Activated T-helper 1 cell treated with anti-CD3 and anti-CD28 coated beads, Interleukin-12 subunit alpha, Interleukin-12 subunit beta, Interleukin-2, Interleukin-4 antibody, amounts not matched to agents 30 ng/mL and 10 ng/mL and 1 ng/mL, durations not matched to agents 14 hours and 24 hours and 36 hours (primary cell): ENCODE results near the gene DNM1. TPM values are rescaled to one million over a fixed set of nuclear protein-coding genes. Genes with fewer than 3 reads are reported as not detected.

Source experiments
- DNase-seq: peaks from one replicate; pipeline ENCODE4 v3.0.0; 2021; ENCODE audit warnings: low spot score
- H3K27ac Mint-ChIP-seq: one replicate; pipeline ENCODE4 v1.8.0; 2021; ENCODE audit warnings: mild to moderate bottlenecking, mixed read lengths
- H3K27me3 Mint-ChIP-seq: one replicate; pipeline ENCODE4 v1.8.0; 2022; ENCODE audit warnings: mild to moderate bottlenecking, moderate library complexity, mixed read lengths; ENCODE audit not compliant: insufficient read depth
- H3K36me3 Mint-ChIP-seq: one replicate; pipeline ENCODE4 v1.8.0; 2021; ENCODE audit warnings: low read depth, mixed read lengths
- H3K4me1 Mint-ChIP-seq: one replicate; pipeline ENCODE4 v1.8.0; 2021; ENCODE audit warnings: low read depth, mixed read lengths
- H3K4me3 Mint-ChIP-seq: one replicate; pipeline ENCODE4 v1.8.0; 2021; ENCODE audit warnings: mild to moderate bottlenecking, moderate library complexity, mixed read lengths
- H3K9me3 Mint-ChIP-seq: one replicate; pipeline ENCODE4 v1.8.0; 2021; ENCODE audit warnings: mixed read lengths
- intact Hi-C: fragments of 100-400 bp; cut with micrococcal nuclease; formaldehyde crosslinking; loops from one replicate; pipeline ENCODE4 v1.15.1; 2024
- total RNA-seq: library from RNA; stranded (reverse); gene quantifications from 2 replicates; pipeline ENCODE4 v1.2.3, GENCODE V29; 2022

The DNM1 gene
- total RNA-seq, 1 donor from 2014 or later, result 1.4 TPM

DNA sequence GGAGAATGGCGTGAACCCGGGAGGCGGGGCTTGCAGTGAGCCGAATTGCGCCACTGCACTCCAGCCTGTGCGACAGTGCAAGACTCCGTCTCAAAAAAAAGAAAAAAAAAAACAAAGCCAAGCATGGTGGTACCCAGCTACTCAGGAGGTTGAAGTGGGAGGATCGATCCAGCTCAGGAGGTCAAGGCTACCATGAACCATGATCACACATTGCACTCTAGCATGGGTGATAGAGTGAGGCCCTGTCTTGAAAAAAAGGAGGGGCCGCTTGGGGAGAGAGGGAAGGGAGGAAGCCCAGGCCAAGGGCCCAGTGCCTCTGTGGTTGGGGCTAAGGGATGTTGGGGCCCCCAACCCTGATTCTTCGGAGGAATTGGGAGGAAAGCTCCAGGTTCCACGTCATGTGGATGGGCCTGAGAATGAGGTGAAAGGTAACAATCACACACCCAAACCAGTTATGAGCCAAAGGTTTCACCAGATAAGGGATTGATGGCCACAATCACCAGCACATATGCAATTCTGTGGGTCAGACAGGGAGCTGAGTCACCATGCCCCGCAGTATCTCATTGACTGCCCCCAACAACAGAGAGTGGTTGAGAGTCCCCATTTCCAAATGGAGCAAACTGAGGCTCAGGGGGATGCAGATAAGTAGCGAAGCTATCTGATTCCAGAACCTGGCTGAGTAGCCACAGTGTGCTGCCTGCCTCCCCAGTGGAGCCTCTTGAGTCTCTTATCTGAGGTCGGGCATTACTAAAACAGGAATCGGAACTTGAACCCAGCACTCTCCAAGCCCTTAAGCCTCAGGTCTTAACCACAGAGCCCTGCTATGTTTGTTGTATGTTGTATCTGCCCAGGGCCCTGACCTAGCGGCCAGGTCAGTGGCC lies 93.4 kb downstream of the DNM1 start:
- intact Hi-C loops, result loop anchor here (5.0 kb wide), 1 partner anchor 116 kb away; no protein-coding TSS in a partner anchor
- H3K27ac Mint-ChIP-seq, result no peak overlapping the region
- DNase-seq, result no peak
- no peak overlapping the region for H3K4me3 Mint-ChIP-seq
- no peaks in the 10 kb centered on the region for H3K36me3 Mint-ChIP-seq
- no peaks in the 10 kb centered on the region for H3K9me3 Mint-ChIP-seq
- no peaks in the 10 kb centered on the region for H3K27me3 Mint-ChIP-seq
- peaks cover 5% of the 10 kb centered on the region for H3K4me1 Mint-ChIP-seq

DNA sequence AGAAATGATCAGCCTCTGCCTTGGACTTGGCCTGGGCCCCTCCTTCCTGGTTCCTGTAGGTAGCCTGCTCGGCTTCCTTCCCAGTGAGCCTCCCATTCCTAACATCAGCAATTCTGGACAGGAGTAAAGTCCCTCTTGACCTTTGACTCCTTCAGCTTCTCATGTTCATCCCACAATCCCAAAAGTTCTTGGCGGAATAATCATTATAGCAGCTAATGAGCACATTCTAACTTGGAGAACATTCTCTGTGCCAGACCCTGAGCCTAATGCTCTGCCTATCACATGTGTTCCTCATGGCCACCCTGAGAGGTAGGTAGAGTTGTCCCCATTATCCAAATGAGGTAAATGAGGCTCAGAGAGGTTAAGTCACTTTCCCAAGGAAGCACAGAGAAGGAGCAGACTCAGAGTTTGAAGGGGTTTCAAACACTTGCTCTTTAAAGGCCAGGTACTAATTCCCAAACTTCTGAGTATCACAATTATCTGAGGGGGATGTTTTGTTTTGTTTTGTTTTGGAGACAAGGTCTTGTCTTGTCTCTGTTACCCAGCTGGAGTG lies 94.1 kb downstream of the DNM1 start:
- no peak overlapping the region for H3K4me3 Mint-ChIP-seq
- peaks cover 5% of the 10 kb centered on the region for H3K4me1 Mint-ChIP-seq
- H3K27ac Mint-ChIP-seq, result no peak overlapping the region
- no peaks in the 10 kb centered on the region for H3K36me3 Mint-ChIP-seq
- H3K9me3 Mint-ChIP-seq, result no peaks in the 10 kb centered on the region
- DNase-seq, result no peak
- intact Hi-C loops, result loop anchor here (5.0 kb wide), 1 partner anchor 115 kb away; no protein-coding TSS in a partner anchor
- H3K27me3 Mint-ChIP-seq, result no peaks in the 10 kb centered on the region

DNA sequence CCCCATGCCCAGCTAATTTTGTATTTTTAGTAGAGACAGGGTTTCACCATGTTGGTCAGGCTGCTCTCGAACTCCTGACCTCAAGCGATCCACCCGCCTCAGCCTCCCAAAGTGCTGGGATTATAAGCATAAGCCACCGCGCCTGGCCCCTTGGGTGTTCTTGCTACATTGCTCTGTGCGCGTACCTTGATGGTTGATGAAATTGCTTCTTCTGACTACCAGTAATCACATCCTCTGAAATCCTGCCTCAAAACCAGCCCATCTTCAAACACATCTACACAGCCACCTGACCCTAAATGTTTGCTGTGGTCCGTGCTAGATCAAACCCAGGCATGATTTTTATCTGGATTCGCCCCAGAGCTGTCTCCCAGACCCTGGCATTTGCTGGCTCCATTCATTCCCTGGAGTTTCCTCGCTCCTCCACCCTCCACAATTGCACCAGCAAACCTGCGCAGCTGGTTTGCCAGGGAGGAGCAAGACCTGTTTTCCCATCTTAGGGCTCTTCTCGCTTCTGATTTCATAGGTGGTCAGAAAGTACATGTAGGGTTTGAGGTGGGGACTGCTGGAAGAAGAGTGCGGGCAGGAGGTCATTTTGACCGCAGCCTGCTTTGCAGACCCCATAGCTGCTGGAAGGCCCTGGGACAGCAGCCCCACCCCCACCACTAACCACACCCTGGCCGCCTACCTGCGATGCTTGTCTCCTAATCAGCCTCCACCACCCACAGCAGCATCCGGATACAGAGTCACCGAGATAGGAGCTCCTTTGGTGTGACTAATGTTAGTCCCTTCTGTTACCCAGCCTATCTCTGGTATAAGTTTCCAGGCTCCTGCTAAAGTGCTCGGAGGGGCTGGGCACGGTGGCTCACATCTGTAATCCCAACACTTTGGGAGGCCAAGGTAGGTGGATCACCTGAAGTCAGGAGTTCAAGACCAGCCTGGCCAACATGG lies 95.6 kb downstream of the DNM1 start:
- no peaks in the 10 kb centered on the region for H3K9me3 Mint-ChIP-seq
- peaks cover 5% of the 10 kb centered on the region for H3K4me1 Mint-ChIP-seq
- H3K27ac Mint-ChIP-seq, result no peak overlapping the region
- H3K27me3 Mint-ChIP-seq, result no peaks in the 10 kb centered on the region
- no peaks in the 10 kb centered on the region for H3K36me3 Mint-ChIP-seq
- DNase-seq, result no peak
- intact Hi-C loops, result loop anchor here (5.0 kb wide), 1 partner anchor 113 kb away; no protein-coding TSS in a partner anchor
- no peak overlapping the region for H3K4me3 Mint-ChIP-seq

DNA sequence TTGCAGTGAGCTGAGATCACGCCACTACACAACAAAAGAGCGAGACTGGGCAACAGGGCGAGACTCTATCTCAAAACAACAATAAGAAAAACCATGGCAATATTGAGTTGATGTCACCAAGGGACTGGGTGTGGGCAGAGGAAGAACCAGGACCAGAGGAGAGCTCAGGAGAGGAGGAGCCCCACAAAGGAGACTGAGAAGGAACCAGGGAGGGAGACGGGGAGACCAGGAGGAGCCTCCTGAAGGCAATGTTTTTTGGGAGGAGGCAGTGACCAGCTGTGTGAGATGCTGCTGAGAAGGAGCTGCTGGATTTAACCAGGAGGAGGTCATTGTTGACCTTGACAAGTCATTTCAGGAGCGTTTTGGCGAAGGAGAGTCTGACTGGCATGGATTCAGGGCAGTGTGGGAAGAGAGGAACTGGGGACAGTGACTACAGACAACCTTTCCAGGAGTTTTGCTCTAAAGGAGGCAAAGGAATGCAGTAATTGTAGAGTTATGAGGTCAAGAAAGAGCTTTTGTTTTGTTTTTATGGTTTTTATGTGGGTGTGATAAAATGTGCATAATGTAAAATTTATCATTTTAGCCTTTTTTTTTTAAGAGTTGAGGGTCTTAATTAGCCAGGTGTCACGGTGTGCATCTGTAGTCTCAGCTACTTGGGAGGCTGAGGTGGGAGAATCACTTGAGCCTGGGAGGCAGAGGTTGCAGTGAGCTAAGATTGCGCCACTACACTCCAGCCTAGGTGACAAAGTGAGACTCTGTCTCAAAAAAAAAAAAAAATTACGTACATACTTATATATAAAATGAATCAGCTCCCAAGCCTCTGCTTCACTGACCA lies 101.2 kb downstream of the DNM1 start:
- H3K9me3 Mint-ChIP-seq, result no peaks in the 10 kb centered on the region
- no peak overlapping the region for H3K27ac Mint-ChIP-seq
- intact Hi-C loops, result no loop called here
- no peaks in the 10 kb centered on the region for H3K4me1 Mint-ChIP-seq
- H3K27me3 Mint-ChIP-seq, result no peaks in the 10 kb centered on the region
- DNase-seq, result no peak
- peaks cover 4% of the 10 kb centered on the region for H3K36me3 Mint-ChIP-seq
- no peak overlapping the region for H3K4me3 Mint-ChIP-seq

Other genes starting within 250 kb of the DNM1 start
- 39.8 and 43.4 TPM in 2 replicates for gene EEIG1, start 222.4 kb upstream of the DNM1 start, total RNA-seq
- 11.5 and 12.2 TPM in 2 replicates for gene NAIF1, start 136.1 kb upstream of the DNM1 start, total RNA-seq
- gene SLC25A25, start 135.1 kb upstream of the DNM1 start, total RNA-seq, result 13.4 and 13.5 TPM in 2 replicates
- 87.7 and 89.2 TPM in 2 replicates for gene PTGES2, start 75.7 kb upstream of the DNM1 start, total RNA-seq
- not detected in 2 replicates for gene LCN2, start 53.9 kb upstream of the DNM1 start, total RNA-seq
- gene BBLN, start 43.1 kb upstream of the DNM1 start, total RNA-seq, result 97.3 and 106 TPM in 2 replicates
- gene CIZ1, start 11.8 kb upstream of the DNM1 start, total RNA-seq, result 154 and 158 TPM in 2 replicates
- gene GOLGA2, start 72.6 kb downstream of the DNM1 start, total RNA-seq, result 52.3 and 53.0 TPM in 2 replicates
- gene SWI5, start 72.9 kb downstream of the DNM1 start, total RNA-seq, result 10.4 and 13.3 TPM in 2 replicates
- 41.8 and 44.0 TPM in 2 replicates for gene TRUB2, start 119.1 kb downstream of the DNM1 start, total RNA-seq
- 59.0 and 59.5 TPM in 2 replicates for gene COQ4, start 119.5 kb downstream of the DNM1 start, total RNA-seq
- 41.8 and 43.2 TPM in 2 replicates for gene SLC27A4, start 137.1 kb downstream of the DNM1 start, total RNA-seq
- 81.6 and 82.6 TPM in 2 replicates for gene URM1, start 168.0 kb downstream of the DNM1 start, total RNA-seq
- 0.86 and 1.6 TPM in 2 replicates for gene CERCAM, start 217.5 kb downstream of the DNM1 start, total RNA-seq